RKO (cell line): ENCODE measurements around the gene LTBP2.
"Not testable (repeated sequence)": the region's sequence is repeated elsewhere in the genome, so short reads cannot be mapped to it uniquely, and the experiment has no call there.

Experiments used
- DNase-seq: peaks from one replicate; pipeline ENCODE4 v3.0.0-alpha.2; 2016; ENCODE audit warnings: low spot score

The LTBP2 gene

GRCh38 chr14:74551001-74551400, 61.0 kb downstream of the LTBP2 start:
- no peak for DNase-seq

- DNase-seq, result no peak
Measured at GRCh38 chr14:74550071-74550470, 62.0 kb downstream of the LTBP2 start.

- no peak for DNase-seq
Measured at GRCh38 chr14:74549588-74549987, 62.4 kb downstream of the LTBP2 start.

- no peak for DNase-seq
Measured at GRCh38 chr14:74548881-74549280, 63.2 kb downstream of the LTBP2 start.

GRCh38 chr14:74547331-74547927, 64.6 kb downstream of the LTBP2 start:
- no peak for DNase-seq

GRCh38 chr14:74546416-74546815, 65.6 kb downstream of the LTBP2 start:
- DNase-seq, result no peak

- DNase-seq, result no peak
Measured at GRCh38 chr14:74545386-74545785, 66.7 kb downstream of the LTBP2 start.

- no peak for DNase-seq
Measured at GRCh38 chr14:74543771-74544438, 68.1 kb downstream of the LTBP2 start.

GRCh38 chr14:74542056-74542685, 69.9 kb downstream of the LTBP2 start:
- DNase-seq, result no peak

GRCh38 chr14:74541225-74541624, 70.8 kb downstream of the LTBP2 start:
- no peak for DNase-seq

GRCh38 chr14:74539503-74539902, 72.5 kb downstream of the LTBP2 start:
- no peak for DNase-seq

GRCh38 chr14:74538411-74539391, 73.3 kb downstream of the LTBP2 start:
- DNase-seq, result no peak

GRCh38 chr14:74536336-74536735, 75.7 kb downstream of the LTBP2 start:
- DNase-seq, result not testable (repeated sequence)

GRCh38 chr14:74535756-74536325, 76.2 kb downstream of the LTBP2 start:
- no peak for DNase-seq

- no peak for DNase-seq
Measured at GRCh38 chr14:74533576-74533975, 78.5 kb downstream of the LTBP2 start.

- DNase-seq, result no peak
Measured at GRCh38 chr14:74532246-74532645, 79.8 kb downstream of the LTBP2 start.

- DNase-seq, result no peak
Measured at GRCh38 chr14:74531467-74531866, 80.6 kb downstream of the LTBP2 start.

- no peak for DNase-seq
Measured at GRCh38 chr14:74531006-74531405, 81.0 kb downstream of the LTBP2 start.

- DNase-seq, result no peak
Measured at GRCh38 chr14:74528886-74529285, 83.2 kb downstream of the LTBP2 start.

GRCh38 chr14:74528406-74528805, 83.6 kb downstream of the LTBP2 start:
- DNase-seq, result no peak

- DNase-seq, result no peak
Measured at GRCh38 chr14:74527736-74528280, 84.2 kb downstream of the LTBP2 start.
